Stimulated activated effector memory CD8-positive, alpha-beta T cell treated with anti-CD3 and anti-CD28 coated beads, Interleukin-12 subunit alpha, Interleukin-12 subunit beta, amount 100 ng/mL, for 72 hours (primary cell): ENCODE data around the gene ATP1B3.
"Not testable (repeated sequence)": the region's sequence is repeated elsewhere in the genome, so short reads cannot be mapped to it uniquely, and the experiment has no call there.

Experiments used
- ATAC-seq: fragments of 150-1000 bp; cut with Tn5 transposase; 2 replicates; pipeline ENCODE4 v1.10.0; 2021
- DNase-seq, 2 donors: peaks; one replicate each; pipeline ENCODE4 v3.0.0; 2021 to 2022; ENCODE audit warnings: low spot score in 2 of 2
- H3K27ac Mint-ChIP-seq: one replicate; pipeline ENCODE4 v1.8.0; 2022; ENCODE audit warnings: mild to moderate bottlenecking, mixed read lengths
- H3K36me3 Mint-ChIP-seq: one replicate; pipeline ENCODE4 v1.8.0; 2022; ENCODE audit warnings: mild to moderate bottlenecking, mixed read lengths
- H3K4me1 Mint-ChIP-seq: one replicate; pipeline ENCODE4 v1.8.0; 2022; ENCODE audit warnings: mixed read lengths
- H3K4me3 Mint-ChIP-seq: one replicate; pipeline ENCODE4 v1.8.0; 2022; ENCODE audit warnings: mild to moderate bottlenecking, mixed read lengths
- H3K9me3 Mint-ChIP-seq: one replicate; pipeline ENCODE4 v1.8.0; 2022; ENCODE audit warnings: mixed read lengths

ATP1B3 gene

DNA sequence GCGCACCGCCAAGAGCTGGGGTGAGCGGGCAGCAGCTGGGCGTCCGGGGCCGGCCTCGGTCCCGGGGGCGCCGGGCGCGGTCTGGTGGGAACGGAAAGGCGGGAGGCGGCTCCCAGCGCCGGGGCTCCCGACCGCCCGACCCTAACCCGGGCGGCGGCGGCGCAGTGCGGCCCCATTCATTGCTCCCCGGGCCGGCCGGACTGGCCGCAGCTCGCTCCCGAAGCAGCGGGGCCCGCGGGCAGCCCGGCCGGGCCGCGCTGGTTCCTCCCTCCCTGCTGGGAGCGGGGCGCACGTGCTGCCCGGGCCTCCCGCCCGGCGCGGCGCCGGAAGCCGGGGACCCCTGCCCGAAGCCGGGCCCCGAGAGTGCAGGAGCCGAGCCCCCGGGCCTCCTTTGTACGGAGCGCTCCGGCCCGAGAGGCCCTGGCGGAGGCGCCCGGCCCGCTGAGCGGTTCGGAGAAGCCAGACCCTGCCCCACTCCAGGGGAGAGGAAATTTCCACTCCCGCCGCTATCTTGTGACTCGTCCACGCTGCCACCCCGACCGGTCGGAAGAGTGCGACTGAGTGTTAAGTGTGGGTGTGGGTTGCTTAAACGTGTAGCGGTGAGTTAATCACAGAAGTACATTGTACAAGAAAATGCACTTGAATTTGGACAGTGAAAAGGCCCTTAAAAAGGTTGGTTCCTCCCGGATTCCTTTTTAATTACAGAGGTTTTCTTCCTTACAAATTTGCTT is 613 bp downstream of the ATP1B3 start:
- no peaks in the 10 kb centered on the region for H3K9me3 Mint-ChIP-seq
- peak overlapping the region; percentile 91 for H3K27ac Mint-ChIP-seq
- ATAC-seq (peak; percentile 65), DNase-seq (peak; percentile 59 to 84)
- H3K4me1 Mint-ChIP-seq: peaks cover 31% of the 10 kb centered on the region
- peaks cover 58% of the 10 kb centered on the region for H3K36me3 Mint-ChIP-seq
- H3K4me3 Mint-ChIP-seq: peak overlapping the region; percentile 86

DNA sequence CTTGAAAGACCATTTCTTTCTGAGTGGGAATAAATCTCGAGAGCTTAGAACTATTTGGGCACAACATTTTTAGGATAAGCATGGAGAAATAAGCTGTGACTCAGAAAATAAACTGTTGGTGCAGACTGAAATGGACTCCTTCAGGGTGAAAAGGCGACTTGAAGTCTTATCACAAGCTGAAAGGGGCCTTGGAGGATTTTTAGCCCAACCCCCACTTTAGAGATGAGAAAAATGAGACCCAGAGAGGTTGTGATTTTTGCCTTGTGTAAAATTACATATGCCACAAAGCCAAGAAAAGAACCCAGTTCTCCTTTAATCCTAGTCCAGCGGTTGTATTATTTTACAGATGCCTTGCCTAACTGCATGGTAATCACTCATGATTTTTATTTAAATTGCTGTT is 1.5 kb downstream of the ATP1B3 start:
- ATAC-seq (no peak), DNase-seq (no peak)
- Mint-ChIP-seq H3K4me1 (peaks cover 34% of the 10 kb centered on the region), H3K9me3 (no peaks in the 10 kb centered on the region), H3K27ac (peak overlapping the region; percentile 91), H3K36me3 (peaks cover 66% of the 10 kb centered on the region), H3K4me3 (peak overlapping the region; percentile 86)

DNA sequence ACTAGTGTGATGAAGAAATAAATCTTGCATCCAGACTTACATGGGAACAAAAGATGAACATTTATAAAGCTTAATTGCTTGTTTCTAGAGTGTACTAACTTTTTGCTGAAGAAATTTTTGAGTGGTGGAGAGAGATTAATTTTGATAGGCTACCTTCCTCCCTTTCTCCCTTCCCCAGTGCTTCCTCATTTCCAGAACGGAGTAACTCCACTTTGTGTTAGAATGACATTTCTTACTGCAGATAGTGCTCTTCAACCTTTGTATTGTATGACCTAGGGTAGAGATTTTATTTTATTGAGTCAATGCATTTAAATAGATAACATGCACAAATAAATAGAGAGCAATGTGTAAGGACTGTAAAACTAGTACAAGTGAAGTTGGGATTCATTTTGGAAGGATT is 1.9 kb downstream of the ATP1B3 start:
- Mint-ChIP-seq H3K9me3 (no peaks in the 10 kb centered on the region), H3K4me1 (peaks cover 37% of the 10 kb centered on the region), H3K36me3 (peaks cover 70% of the 10 kb centered on the region), H3K27ac (peak overlapping the region; percentile 91), H3K4me3 (peak overlapping the region; percentile 86)
- no peak for ATAC-seq
- no peak for DNase-seq

DNA sequence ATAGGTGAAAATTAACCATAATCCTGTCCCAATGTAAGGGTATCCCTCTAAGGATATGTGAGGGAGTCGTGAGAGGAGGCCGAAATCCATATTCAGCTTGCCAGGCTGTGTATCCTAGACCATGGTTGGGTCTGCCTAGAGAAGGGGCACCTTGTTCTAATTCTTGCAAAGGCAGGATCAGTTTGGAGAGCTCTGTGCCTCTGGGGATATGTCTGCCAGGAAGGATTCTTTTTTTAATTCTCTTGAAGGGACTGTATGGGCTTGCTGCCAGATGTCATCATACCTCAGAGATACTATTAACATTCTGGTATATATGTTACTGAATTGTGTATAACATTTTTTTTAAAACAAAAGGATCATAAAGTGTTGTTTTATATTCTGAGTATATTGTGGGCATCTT is 2.4 kb downstream of the ATP1B3 start:
- Mint-ChIP-seq H3K27ac (peak overlapping the region; percentile 91), H3K4me1 (peaks cover 41% of the 10 kb centered on the region), H3K36me3 (peaks cover 73% of the 10 kb centered on the region), H3K9me3 (no peaks in the 10 kb centered on the region), H3K4me3 (peak overlapping the region; percentile 86)
- ATAC-seq (no peak), DNase-seq (no peak)

DNA sequence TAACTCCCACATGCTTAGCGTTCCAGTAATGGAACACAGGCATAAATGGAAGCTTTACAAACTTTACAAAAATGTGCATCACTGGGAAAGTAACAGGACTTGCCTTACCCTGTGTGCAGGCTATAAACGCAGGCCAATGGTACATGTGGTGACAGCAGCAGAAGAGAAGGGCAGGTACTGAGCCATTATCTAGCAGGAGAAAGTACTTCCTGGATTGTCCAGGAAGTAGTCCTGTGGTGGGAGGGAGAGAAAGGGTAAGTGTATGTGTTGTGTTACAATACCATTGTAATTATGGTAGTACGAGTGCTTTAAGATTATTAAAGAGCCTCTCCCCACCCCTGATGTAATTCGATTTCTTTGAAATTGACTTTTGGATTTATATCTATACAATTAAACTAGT is 5.3 kb downstream of the ATP1B3 start:
- ATAC-seq (no peak), DNase-seq (no peak)
- no peaks in the 10 kb centered on the region for H3K9me3 Mint-ChIP-seq
- H3K4me1 Mint-ChIP-seq: peaks cover 57% of the 10 kb centered on the region
- peaks cover 86% of the 10 kb centered on the region for H3K36me3 Mint-ChIP-seq
- H3K4me3 Mint-ChIP-seq: no peak overlapping the region
- no peak overlapping the region for H3K27ac Mint-ChIP-seq

DNA sequence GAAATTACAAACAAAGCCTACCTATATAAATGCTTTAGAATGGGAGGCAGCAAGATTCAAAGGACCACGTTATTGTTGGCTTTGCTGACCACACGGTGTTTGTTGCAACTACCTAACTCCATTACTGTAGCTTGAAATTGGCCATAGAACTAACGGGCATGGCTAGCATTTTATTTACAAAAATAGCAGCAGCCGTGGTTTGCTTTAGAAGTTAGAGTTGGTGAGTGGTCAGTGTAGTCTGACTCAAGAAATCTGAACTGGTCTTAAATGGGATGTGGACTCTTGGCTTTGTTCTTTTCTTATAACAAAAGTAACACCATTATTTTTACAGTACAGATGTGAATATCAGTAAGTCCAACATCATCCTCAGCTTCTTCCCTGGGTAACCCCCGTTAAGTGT is 10.6 kb downstream of the ATP1B3 start:
- Mint-ChIP-seq H3K36me3 (peaks cover 56% of the 10 kb centered on the region), H3K4me1 (peaks cover 60% of the 10 kb centered on the region), H3K4me3 (no peak overlapping the region), H3K9me3 (peaks cover 4% of the 10 kb centered on the region), H3K27ac (no peak overlapping the region)
- no peak for ATAC-seq
- no peak for DNase-seq

DNA sequence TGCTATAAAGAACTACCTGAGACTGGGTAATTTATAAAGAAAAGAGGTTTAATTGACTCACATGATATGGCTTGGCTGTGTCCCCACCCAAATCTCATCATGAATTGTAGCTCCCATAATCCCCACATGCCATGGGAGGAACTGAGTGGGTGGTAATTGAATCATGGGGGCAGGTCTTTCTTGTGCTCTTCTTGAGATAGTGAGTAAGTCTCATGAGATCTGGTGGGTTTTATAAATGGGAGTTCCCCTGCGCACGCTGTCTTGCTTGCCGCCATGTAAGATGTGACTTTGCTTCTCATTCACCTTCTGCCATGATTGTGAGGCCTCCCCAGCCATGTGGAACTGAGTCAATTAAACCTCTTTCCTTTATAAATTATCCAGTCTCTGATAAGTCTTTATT is 12.1 kb downstream of the ATP1B3 start:
- peaks cover 58% of the 10 kb centered on the region for H3K4me1 Mint-ChIP-seq
- H3K9me3 Mint-ChIP-seq, H3K4me3 Mint-ChIP-seq, ATAC-seq, DNase-seq, H3K27ac Mint-ChIP-seq: not testable (repeated sequence)
- H3K36me3 Mint-ChIP-seq: peaks cover 59% of the 10 kb centered on the region

DNA sequence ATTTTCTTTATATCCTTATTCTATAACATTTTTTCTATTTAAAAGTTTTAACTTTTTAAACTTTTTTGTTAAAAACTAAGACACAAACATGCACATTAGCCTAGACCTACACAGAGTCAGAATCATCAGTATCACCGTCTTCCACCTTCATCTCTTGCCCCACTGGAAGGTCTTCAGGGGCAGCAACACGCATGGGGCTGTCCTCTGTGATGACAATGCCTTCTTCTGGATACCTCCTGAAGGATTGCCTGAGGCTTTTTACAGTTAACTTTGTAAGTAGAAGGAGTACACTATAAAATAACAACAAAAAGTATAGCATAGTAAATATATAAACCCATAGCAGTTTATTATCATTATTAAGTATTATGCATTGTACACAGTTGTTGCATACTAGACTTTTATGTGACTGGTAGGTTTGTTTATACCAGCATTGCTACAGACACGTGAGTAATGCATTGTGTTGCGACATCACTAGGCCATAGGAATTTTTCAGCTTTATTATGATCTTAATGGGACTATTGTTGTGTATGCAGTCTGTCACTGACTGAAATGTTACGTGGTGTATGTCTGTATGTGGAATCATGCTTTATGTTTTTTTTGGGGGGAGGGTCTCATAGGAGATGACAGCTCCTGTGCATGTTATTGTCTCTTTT is 18.2 kb downstream of the ATP1B3 start:
- no peaks in the 10 kb centered on the region for H3K9me3 Mint-ChIP-seq
- peaks cover 36% of the 10 kb centered on the region for H3K4me1 Mint-ChIP-seq
- ATAC-seq: no peak
- H3K27ac Mint-ChIP-seq: no peak overlapping the region
- H3K36me3 Mint-ChIP-seq: peaks cover 77% of the 10 kb centered on the region
- no peak for DNase-seq
- H3K4me3 Mint-ChIP-seq: no peak overlapping the region

GRCh38 chr3:141895731-141896130 is 19.3 kb downstream of the ATP1B3 start:
- no peak for ATAC-seq
- no peak for DNase-seq
- H3K4me1 Mint-ChIP-seq: peaks cover 44% of the 10 kb centered on the region
- peaks cover 74% of the 10 kb centered on the region for H3K36me3 Mint-ChIP-seq
- H3K9me3 Mint-ChIP-seq: no peaks in the 10 kb centered on the region
- no peak overlapping the region for H3K4me3 Mint-ChIP-seq
- no peak overlapping the region for H3K27ac Mint-ChIP-seq

DNA sequence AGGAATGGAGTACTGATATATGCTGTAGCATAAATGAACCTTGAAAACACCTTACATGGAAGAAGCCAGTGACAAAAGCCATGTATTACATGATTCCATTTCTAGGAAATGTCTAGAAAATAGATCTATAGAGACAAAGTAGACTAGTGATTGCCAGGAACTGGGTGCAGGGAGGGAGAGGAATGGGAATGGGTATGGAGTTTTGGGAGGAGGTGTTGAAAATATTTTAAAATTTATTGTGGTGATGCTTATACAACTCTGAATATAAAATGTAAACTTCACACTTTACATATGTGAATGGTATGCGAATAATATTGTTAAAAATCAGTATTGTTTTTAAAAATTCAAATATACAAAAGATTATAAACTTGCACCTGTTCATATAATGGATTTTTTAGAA is 22.5 kb downstream of the ATP1B3 start:
- ATAC-seq: no peak
- Mint-ChIP-seq H3K4me1 (peaks cover 41% of the 10 kb centered on the region), H3K9me3 (no peaks in the 10 kb centered on the region), H3K27ac (no peak overlapping the region), H3K4me3 (no peak overlapping the region), H3K36me3 (peaks cover 53% of the 10 kb centered on the region)
- no peak for DNase-seq

- H3K36me3 Mint-ChIP-seq: peaks cover 55% of the 10 kb centered on the region
These were observed 23.9 kb downstream of the ATP1B3 start for GRCh38 chr3:141900343-141900742.

DNA sequence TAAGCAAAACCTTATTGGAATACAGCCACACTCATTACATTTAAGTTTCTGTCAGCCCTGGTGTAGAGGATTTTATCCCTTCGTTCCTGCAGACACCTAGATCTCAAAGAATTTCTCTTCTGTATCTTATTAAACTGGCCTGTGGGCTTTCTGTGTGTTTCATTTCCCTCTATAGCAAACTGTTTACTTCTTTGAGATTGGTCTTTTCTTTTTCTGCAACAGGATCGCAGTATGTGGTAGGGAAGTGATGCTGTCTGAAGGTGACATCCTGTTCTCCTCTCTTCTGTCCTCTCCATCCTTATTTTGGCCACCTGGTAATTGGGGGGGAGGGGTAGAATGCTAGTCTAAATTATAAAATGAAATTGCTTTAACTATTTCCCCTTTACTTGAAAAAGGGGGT is 25.5 kb downstream of the ATP1B3 start:
- Mint-ChIP-seq H3K4me3 (no peak overlapping the region), H3K36me3 (peaks cover 55% of the 10 kb centered on the region), H3K9me3 (no peaks in the 10 kb centered on the region), H3K27ac (no peak overlapping the region), H3K4me1 (peaks cover 40% of the 10 kb centered on the region)
- DNase-seq (no peak), ATAC-seq (no peak)

More at GRCh38 chr3:141900343-141900742, 23.9 kb downstream of the ATP1B3 start:
- Mint-ChIP-seq H3K27ac (no peak overlapping the region), H3K9me3 (no peaks in the 10 kb centered on the region), H3K4me3 (no peak overlapping the region), H3K4me1 (peaks cover 51% of the 10 kb centered on the region)
- ATAC-seq (peak; percentile 80), DNase-seq (peak in 1 of 2 donors; percentile 50)

DNA sequence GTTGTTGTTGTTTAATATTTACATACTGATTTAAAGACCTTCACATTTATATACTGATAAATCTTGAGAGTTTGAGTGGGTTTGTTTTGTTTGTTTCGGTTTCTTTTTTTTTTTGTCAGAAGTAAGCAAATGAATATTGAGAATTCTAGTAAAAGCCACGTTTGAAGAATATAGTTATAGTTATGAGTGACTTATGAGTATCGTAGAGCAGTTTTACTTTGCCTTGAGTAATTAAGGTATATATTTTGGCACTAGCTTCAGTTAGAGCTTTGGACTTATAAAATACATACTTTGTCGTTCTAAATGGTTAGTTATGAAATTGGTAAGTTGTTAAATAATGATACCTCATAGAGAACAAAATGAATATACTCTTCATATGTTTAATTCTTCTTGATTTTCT is 27.8 kb downstream of the ATP1B3 start:
- DNase-seq: no peak
- Mint-ChIP-seq H3K4me3 (peak overlapping the region; percentile 40), H3K9me3 (no peaks in the 10 kb centered on the region), H3K4me1 (peaks cover 42% of the 10 kb centered on the region), H3K27ac (peak overlapping the region; percentile 89), H3K36me3 (peaks cover 67% of the 10 kb centered on the region)
- ATAC-seq: peak; percentile 91

- peak overlapping the region; percentile 40 for H3K4me3 Mint-ChIP-seq
- peak overlapping the region; percentile 89 for H3K27ac Mint-ChIP-seq
- peak in 1 of 2 donors; percentile 51 for DNase-seq
- peaks cover 72% of the 10 kb centered on the region for H3K36me3 Mint-ChIP-seq
- H3K4me1 Mint-ChIP-seq: peaks cover 44% of the 10 kb centered on the region
- peak; percentile 65 for ATAC-seq
- no peaks in the 10 kb centered on the region for H3K9me3 Mint-ChIP-seq
These were observed 28.7 kb downstream of the ATP1B3 start for GRCh38 chr3:141905129-141905528.

- peak in 1 of 2 donors; percentile 32 for DNase-seq
- ATAC-seq: no peak
- Mint-ChIP-seq H3K4me1 (peaks cover 28% of the 10 kb centered on the region), H3K36me3 (peaks cover 100% of the 10 kb centered on the region), H3K27ac (peak overlapping the region; percentile 1), H3K4me3 (no peak overlapping the region), H3K9me3 (peaks cover 3% of the 10 kb centered on the region)
These were observed 33.0 kb downstream of the ATP1B3 start for GRCh38 chr3:141909408-141909807.

DNA sequence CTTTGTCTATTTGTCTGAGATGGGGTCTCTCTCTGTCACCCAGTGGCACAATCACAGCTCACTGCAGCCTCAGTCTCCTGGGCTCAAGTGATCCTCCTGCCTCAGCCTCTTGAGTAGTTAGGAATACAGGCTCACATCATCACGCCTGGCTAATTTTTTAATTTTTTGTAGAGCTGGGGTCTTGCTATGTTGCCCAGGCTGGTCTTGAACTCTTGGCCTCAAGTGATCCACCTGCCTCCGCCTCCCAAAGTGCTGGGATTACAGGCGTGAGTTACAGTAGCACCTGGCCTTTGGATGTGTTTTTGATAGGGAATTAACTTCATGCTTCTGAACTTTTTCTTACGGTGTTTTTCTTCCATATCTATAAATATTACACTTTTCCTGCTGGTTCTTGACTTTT is 33.5 kb downstream of the ATP1B3 start:
- not testable (repeated sequence) for H3K4me3 Mint-ChIP-seq, H3K27ac Mint-ChIP-seq, ATAC-seq, H3K9me3 Mint-ChIP-seq
- peak in 1 of 2 donors; percentile 22 for DNase-seq
- Mint-ChIP-seq H3K4me1 (peaks cover 24% of the 10 kb centered on the region), H3K36me3 (peaks cover 100% of the 10 kb centered on the region)
